MCF 10A (cell line): Measurements from ENCODE around the gene ZNF527. TPM values are rescaled to one million over a fixed set of nuclear protein-coding genes. Genes with fewer than 3 reads are reported as not detected.
"Not testable (repeated sequence)": the region's sequence is repeated elsewhere in the genome, so short reads cannot be mapped to it uniquely, and the experiment has no call there.

Experiments used
- BruUV-seq: library from RNA; stranded (reverse); fragments of 400-500 nt; replicated peaks from 2 replicates; lab custom pipeline; 2021; lab: Mats Ljungman, UMichigan
- CTCF ChIA-PET: fragments of 300-600 bp; sonication (Branson Sonifier 250); formaldehyde crosslinking; extraction: SDS; loops from one replicate; lab custom pipeline; 2021; ENCODE audit warnings: antibody characterized with exemption, inconsistent platforms; lab: Yijun Ruan, JAX
- POLR2A ChIA-PET: fragments of 300-600, 350-650 bp; sonication (Branson Sonifier 250); formaldehyde crosslinking; extraction: SDS; loops from one replicate; lab custom pipeline; 2020; ENCODE audit warnings: antibody characterized with exemption, inconsistent platforms; lab: Yijun Ruan, JAX
- DNase-seq: peaks from one replicate; pipeline ENCODE4 v3.0.0-alpha.2; 2018; ENCODE audit not compliant: unreplicated experiment
- H3K27ac Mint-ChIP-seq: one replicate; pipeline ENCODE4 v1.8.0; 2022; ENCODE audit warnings: mild to moderate bottlenecking, low read depth, mixed read lengths; ENCODE audit not compliant: unreplicated experiment
- H3K27me3 Mint-ChIP-seq: one replicate; pipeline ENCODE4 v1.8.0; 2022; ENCODE audit warnings: mixed read lengths; ENCODE audit not compliant: insufficient read depth, unreplicated experiment
- H3K36me3 Mint-ChIP-seq: one replicate; pipeline ENCODE4 v1.8.0; 2022; ENCODE audit warnings: mild to moderate bottlenecking, moderate library complexity, mixed read lengths; ENCODE audit not compliant: insufficient read depth, unreplicated experiment
- H3K4me1 Mint-ChIP-seq: one replicate; pipeline ENCODE4 v1.8.0; 2022; ENCODE audit warnings: mixed read lengths; ENCODE audit not compliant: insufficient read depth, unreplicated experiment
- H3K4me3 Mint-ChIP-seq: one replicate; pipeline ENCODE4 v1.8.0; 2022; ENCODE audit warnings: mild to moderate bottlenecking, moderate library complexity, mixed read lengths; ENCODE audit not compliant: unreplicated experiment
- H3K9me3 Mint-ChIP-seq: one replicate; pipeline ENCODE4 v1.8.0; 2022; ENCODE audit warnings: mixed read lengths; ENCODE audit not compliant: unreplicated experiment
- intact Hi-C: fragments of 100-400 bp; cut with micrococcal nuclease; formaldehyde crosslinking; loops from 2 replicates; pipeline ENCODE4 v1.14.1; 2022
- total RNA-seq: library from RNA; stranded (reverse); gene quantifications from 2 replicates; pipeline ENCODE4 v1.2.3, GENCODE V29; 2022
- TF ChIP-seq, protein P1 (sequence below): fragments of 200-600 bp; IDR thresholded peaks from one replicate; pipeline ENCODE4 v1.8.0; 2022; ENCODE audit warnings: antibody characterized with exemption, mild to moderate bottlenecking; ENCODE audit not compliant: unreplicated experiment

Gene ZNF527
- total RNA-seq, 1 experiment from 2014 or later, result 4.3 TPM

DNA sequence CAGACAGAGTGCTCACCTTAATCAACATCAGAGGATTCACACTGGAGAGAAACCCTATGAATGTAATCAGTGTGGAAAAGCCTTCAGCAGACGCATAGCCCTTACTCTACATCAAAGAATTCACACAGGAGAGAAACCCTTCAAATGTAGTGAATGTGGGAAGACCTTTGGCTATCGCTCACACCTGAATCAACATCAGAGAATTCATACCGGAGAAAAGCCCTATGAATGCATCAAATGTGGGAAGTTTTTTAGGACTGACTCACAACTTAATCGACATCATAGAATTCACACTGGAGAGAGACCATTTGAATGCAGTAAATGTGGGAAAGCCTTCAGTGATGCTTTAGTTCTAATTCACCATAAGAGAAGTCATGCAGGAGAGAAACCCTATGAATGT lies 18.3 kb downstream of the ZNF527 start:
- Mint-ChIP-seq H3K27me3 (no peaks in the 10 kb centered on the region), H3K27ac (no peak overlapping the region), H3K9me3 (peaks cover 44% of the 10 kb centered on the region), H3K4me1 (no peaks in the 10 kb centered on the region), H3K4me3 (no peak overlapping the region), H3K36me3 (peaks cover 33% of the 10 kb centered on the region)
- ChIA-PET CTCF (no interaction called here), POLR2A (no interaction called here)
- no peak for DNase-seq
- no TSS peak for BruUV-seq
- TF ChIP-seq, protein P1, sequence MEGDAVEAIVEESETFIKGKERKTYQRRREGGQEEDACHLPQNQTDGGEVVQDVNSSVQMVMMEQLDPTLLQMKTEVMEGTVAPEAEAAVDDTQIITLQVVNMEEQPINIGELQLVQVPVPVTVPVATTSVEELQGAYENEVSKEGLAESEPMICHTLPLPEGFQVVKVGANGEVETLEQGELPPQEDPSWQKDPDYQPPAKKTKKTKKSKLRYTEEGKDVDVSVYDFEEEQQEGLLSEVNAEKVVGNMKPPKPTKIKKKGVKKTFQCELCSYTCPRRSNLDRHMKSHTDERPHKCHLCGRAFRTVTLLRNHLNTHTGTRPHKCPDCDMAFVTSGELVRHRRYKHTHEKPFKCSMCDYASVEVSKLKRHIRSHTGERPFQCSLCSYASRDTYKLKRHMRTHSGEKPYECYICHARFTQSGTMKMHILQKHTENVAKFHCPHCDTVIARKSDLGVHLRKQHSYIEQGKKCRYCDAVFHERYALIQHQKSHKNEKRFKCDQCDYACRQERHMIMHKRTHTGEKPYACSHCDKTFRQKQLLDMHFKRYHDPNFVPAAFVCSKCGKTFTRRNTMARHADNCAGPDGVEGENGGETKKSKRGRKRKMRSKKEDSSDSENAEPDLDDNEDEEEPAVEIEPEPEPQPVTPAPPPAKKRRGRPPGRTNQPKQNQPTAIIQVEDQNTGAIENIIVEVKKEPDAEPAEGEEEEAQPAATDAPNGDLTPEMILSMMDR, result no peak
- intact Hi-C loops, result no loop called here

DNA sequence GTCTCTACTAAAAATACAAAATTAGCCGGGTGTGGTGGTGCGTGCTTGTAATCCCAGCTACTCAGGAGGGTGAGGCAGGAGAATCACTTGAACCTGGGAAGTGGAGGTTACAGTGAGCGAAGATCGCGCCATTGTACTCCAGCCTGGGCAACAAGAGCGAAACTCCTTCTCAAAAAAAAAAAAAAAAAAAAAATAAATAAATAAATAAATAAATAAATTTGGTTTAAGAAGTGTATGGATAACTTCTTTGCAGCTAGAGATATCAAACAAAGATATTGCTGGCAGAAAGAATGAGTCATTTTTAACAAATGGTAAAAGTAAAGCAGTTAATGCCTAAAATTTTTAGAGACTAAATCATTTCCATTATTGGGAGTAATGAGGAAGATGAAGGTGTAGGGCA lies 20.5 kb downstream of the ZNF527 start:
- H3K27me3 Mint-ChIP-seq, BruUV-seq, H3K27ac Mint-ChIP-seq, DNase-seq, H3K4me1 Mint-ChIP-seq, CTCF ChIA-PET, intact Hi-C loops, POLR2A ChIA-PET, H3K4me3 Mint-ChIP-seq: not testable (repeated sequence)
- Mint-ChIP-seq H3K9me3 (peaks cover 49% of the 10 kb centered on the region), H3K36me3 (peaks cover 16% of the 10 kb centered on the region)

DNA sequence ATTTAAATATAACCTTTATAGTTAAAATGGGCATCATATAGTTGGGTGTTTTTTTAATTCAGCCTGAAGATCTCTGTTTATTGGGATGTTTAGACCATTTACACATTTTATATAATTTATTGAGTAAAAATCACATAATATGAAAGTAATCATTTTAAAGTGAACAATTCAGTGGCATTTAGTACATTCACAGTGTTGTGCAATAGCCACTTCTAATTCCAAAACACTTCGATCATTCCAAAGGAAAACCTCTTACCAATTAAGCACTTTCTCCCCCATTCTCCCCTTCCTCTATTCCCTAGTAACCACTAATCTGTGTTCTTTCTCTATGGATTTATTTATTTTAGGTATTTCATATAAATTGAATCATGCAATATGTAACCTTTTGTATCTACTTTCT lies 30.2 kb downstream of the ZNF527 start:
- H3K27me3 Mint-ChIP-seq, result no peaks in the 10 kb centered on the region
- CTCF ChIA-PET, result no interaction called here
- H3K4me1 Mint-ChIP-seq, result no peaks in the 10 kb centered on the region
- no peak overlapping the region for H3K27ac Mint-ChIP-seq
- no TSS peak for BruUV-seq
- H3K4me3 Mint-ChIP-seq, result no peak overlapping the region
- TF ChIP-seq, protein P1, result no peak
- intact Hi-C loops, result no loop called here
- peaks cover 30% of the 10 kb centered on the region for H3K9me3 Mint-ChIP-seq
- DNase-seq, result no peak
- no peaks in the 10 kb centered on the region for H3K36me3 Mint-ChIP-seq
- POLR2A ChIA-PET, result no interaction called here

DNA sequence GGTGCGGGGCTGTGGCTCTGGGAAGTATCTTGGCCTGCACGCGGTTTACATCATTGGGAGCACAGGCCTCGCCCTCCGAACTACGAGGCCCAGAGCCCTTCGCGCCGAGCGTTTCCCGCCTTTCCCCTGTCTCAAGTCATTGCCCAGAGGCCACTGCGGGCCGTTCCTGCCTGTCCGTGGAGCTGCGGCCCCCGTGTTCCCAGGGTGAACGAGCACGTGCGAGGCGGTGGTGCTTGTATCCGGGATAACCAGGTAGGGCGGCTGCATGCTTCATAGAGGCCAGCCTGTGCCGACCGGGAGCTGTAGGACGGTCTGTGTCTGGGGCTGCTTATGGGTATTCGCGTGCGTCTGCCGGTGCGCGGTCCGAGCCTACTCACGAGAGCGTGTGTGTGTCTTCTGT lies 32.5 kb downstream of the ZNF527 start:
- DNase-seq, result no peak
- POLR2A ChIA-PET, result interaction anchor here (1.4 kb wide), 1 partner anchor 11 kb away, joined by 5 read pairs; no protein-coding TSS in a partner anchor
- H3K36me3 Mint-ChIP-seq, result no peaks in the 10 kb centered on the region
- H3K27ac Mint-ChIP-seq, result no peak overlapping the region
- CTCF ChIA-PET, result no interaction called here
- TF ChIP-seq, protein P1, result no peak
- peaks cover 30% of the 10 kb centered on the region for H3K9me3 Mint-ChIP-seq
- H3K4me1 Mint-ChIP-seq, result no peaks in the 10 kb centered on the region
- no peaks in the 10 kb centered on the region for H3K27me3 Mint-ChIP-seq
- intact Hi-C loops, result no loop called here
- no TSS peak for BruUV-seq
- H3K4me3 Mint-ChIP-seq, result no peak overlapping the region

- DNase-seq, intact Hi-C loops, H3K36me3 Mint-ChIP-seq, H3K4me1 Mint-ChIP-seq, POLR2A ChIA-PET, BruUV-seq, H3K27me3 Mint-ChIP-seq, H3K4me3 Mint-ChIP-seq, H3K27ac Mint-ChIP-seq: not testable (repeated sequence)
- peaks cover 24% of the 10 kb centered on the region for H3K9me3 Mint-ChIP-seq
- CTCF ChIA-PET, result interaction anchor here (0.6 kb wide), 1 partner anchor 55 kb away, joined by 3 read pairs; no protein-coding TSS in a partner anchor
Measured at GRCh38 chr19:37406140-37406846, 35.4 kb downstream of the ZNF527 start.
